ENCODE measurements around the gene SLC47A2.

The SLC47A2 gene

GRCh38 chr17:19683117-19683516 is 33.3 kb downstream of the SLC47A2 start:
- Histone ChIP-seq H3K27me3 (ENCODE audit: low read depth, low read length) (no peaks in the 10 kb centered on the region), H2AFZ (ENCODE audit: low read depth, low read length) (no peak overlapping the region), H3K9ac (ENCODE audit: low read length) (no peak overlapping the region), H3K4me2 (ENCODE audit: low read length) (no peak overlapping the region), H3K4me1 (ENCODE audit: low read length) (no peaks in the 10 kb centered on the region), H3K36me3 (replicated peaks; ENCODE audit: low read depth, low read length) (no peaks in the 10 kb centered on the region), H4K20me1 (ENCODE audit: insufficient read depth, low read length) (no peaks in the 10 kb centered on the region), H3K27ac (ENCODE audit: low read length) (no peak overlapping the region), H3K9me3 (ENCODE audit: insufficient read depth, low read length) (no peaks in the 10 kb centered on the region), H3K79me2 (ENCODE audit: low read length) (no peaks in the 10 kb centered on the region), H3K4me3 (ENCODE audit: low read length) (no peak overlapping the region)
- no peak for TF ChIP-seq EZH2phosphoT487 (IDR thresholded peaks at IDR 0.05; ENCODE audit: low read depth)
- TF ChIP-seq, protein P1, sequence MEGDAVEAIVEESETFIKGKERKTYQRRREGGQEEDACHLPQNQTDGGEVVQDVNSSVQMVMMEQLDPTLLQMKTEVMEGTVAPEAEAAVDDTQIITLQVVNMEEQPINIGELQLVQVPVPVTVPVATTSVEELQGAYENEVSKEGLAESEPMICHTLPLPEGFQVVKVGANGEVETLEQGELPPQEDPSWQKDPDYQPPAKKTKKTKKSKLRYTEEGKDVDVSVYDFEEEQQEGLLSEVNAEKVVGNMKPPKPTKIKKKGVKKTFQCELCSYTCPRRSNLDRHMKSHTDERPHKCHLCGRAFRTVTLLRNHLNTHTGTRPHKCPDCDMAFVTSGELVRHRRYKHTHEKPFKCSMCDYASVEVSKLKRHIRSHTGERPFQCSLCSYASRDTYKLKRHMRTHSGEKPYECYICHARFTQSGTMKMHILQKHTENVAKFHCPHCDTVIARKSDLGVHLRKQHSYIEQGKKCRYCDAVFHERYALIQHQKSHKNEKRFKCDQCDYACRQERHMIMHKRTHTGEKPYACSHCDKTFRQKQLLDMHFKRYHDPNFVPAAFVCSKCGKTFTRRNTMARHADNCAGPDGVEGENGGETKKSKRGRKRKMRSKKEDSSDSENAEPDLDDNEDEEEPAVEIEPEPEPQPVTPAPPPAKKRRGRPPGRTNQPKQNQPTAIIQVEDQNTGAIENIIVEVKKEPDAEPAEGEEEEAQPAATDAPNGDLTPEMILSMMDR (IDR thresholded peaks at IDR 0.05; ENCODE audit: low read depth, low read length): no peak

GRCh38 chr17:19678581-19679453 is 37.6 kb downstream of the SLC47A2 start:
- Histone ChIP-seq H3K4me1 (ENCODE audit: low read length) (no peaks in the 10 kb centered on the region), H3K9ac (ENCODE audit: low read length) (no peak overlapping the region), H3K4me2 (ENCODE audit: low read length) (no peak overlapping the region), H3K36me3 (replicated peaks; ENCODE audit: low read depth, low read length) (no peaks in the 10 kb centered on the region), H3K27me3 (ENCODE audit: low read depth, low read length) (no peaks in the 10 kb centered on the region), H4K20me1 (ENCODE audit: insufficient read depth, low read length) (no peaks in the 10 kb centered on the region), H3K79me2 (ENCODE audit: low read length) (no peaks in the 10 kb centered on the region), H3K4me3 (ENCODE audit: low read length) (no peak overlapping the region), H2AFZ (ENCODE audit: low read depth, low read length) (no peak overlapping the region), H3K9me3 (ENCODE audit: insufficient read depth, low read length) (no peaks in the 10 kb centered on the region), H3K27ac (ENCODE audit: low read length) (no peak overlapping the region)
- TF ChIP-seq EZH2phosphoT487 (IDR thresholded peaks at IDR 0.05; ENCODE audit: low read depth): no peak
- TF ChIP-seq, protein P1 (IDR thresholded peaks at IDR 0.05; ENCODE audit: low read depth, low read length): no peak

DNA sequence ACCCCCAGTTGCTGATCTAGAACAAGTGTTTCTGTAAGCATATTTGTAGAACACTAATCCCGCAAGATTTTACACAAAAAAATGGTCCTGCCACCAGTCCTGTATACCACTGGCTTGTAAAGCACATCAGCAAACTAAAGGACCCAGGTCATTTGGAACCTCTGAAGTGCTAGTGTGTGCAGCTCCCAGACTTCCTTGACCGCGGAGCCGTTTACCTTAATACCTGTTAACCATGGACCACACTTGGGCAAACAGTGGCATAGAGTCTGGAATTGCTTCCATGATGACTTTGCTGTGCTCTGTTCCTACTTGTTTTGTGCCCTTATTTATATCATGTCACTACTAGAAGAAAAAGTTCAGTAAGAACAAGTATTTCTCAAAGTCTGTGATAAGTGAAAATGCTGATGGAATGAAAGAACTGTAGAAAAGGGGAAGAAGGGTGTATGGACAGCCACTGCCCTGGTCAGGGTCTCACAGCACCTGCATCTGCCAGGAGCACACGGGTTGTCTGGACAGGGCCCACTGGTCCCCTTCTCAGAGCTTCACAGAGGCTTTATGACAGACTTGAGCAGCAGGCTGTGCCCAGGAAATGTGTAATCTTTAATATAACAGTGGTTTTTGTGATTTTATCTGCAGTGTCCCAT is 38.5 kb downstream of the SLC47A2 start:
- Histone ChIP-seq H3K79me2 (ENCODE audit: low read length) (no peaks in the 10 kb centered on the region), H3K4me3 (ENCODE audit: low read length) (no peak overlapping the region), H3K9me3 (ENCODE audit: insufficient read depth, low read length) (no peaks in the 10 kb centered on the region), H3K27ac (ENCODE audit: low read length) (no peak overlapping the region), H3K9ac (ENCODE audit: low read length) (no peak overlapping the region), H4K20me1 (ENCODE audit: insufficient read depth, low read length) (no peaks in the 10 kb centered on the region), H3K4me1 (ENCODE audit: low read length) (no peaks in the 10 kb centered on the region), H3K36me3 (replicated peaks; ENCODE audit: low read depth, low read length) (no peaks in the 10 kb centered on the region), H3K4me2 (ENCODE audit: low read length) (no peak overlapping the region), H2AFZ (ENCODE audit: low read depth, low read length) (no peak overlapping the region), H3K27me3 (ENCODE audit: low read depth, low read length) (no peaks in the 10 kb centered on the region)
- TF ChIP-seq, protein P1 (IDR thresholded peaks at IDR 0.05; ENCODE audit: low read depth, low read length): no peak
- TF ChIP-seq EZH2phosphoT487 (IDR thresholded peaks at IDR 0.05; ENCODE audit: low read depth): no peak

DNA sequence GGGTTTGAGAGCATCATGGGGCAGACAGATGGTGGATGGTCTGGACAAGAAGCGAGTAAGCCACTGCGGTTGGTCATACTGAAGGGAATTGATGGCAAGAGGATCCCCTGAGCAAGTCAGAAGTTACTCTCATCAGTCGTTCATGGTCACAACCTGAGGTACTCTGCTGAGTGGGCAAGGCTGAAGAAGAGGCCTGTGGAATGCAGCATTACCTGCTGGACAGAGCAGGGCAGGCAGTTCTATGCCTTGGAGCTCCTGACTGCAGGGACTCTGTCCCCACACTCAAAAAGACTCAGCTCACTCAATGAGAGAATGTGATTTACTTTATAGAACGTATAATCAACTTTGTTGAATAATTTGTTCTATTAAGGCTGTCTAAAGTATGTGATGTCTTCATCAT is 39.5 kb downstream of the SLC47A2 start:
- H3K79me2 ChIP-seq (ENCODE audit: low read length): no peaks in the 10 kb centered on the region

More for the DNA sequence above, 39.5 kb downstream of the SLC47A2 start:
- no peak for TF ChIP-seq EZH2phosphoT487 (IDR thresholded peaks at IDR 0.05; ENCODE audit: low read depth)
- TF ChIP-seq, protein P1 (IDR thresholded peaks at IDR 0.05; ENCODE audit: low read depth, low read length): no peak
- no peaks in the 10 kb centered on the region for H4K20me1 ChIP-seq (ENCODE audit: insufficient read depth, low read length)
- no peak overlapping the region for H3K9ac ChIP-seq (ENCODE audit: low read length)
- no peaks in the 10 kb centered on the region for H3K27me3 ChIP-seq (ENCODE audit: low read depth, low read length)
- no peaks in the 10 kb centered on the region for H3K4me1 ChIP-seq (ENCODE audit: low read length)
- no peak overlapping the region for H3K4me2 ChIP-seq (ENCODE audit: low read length)
- no peak overlapping the region for H2AFZ ChIP-seq (ENCODE audit: low read depth, low read length)
- H3K4me3 ChIP-seq (ENCODE audit: low read length): no peak overlapping the region
- no peak overlapping the region for H3K27ac ChIP-seq (ENCODE audit: low read length)
- H3K36me3 ChIP-seq (replicated peaks; ENCODE audit: low read depth, low read length): no peaks in the 10 kb centered on the region
- no peaks in the 10 kb centered on the region for H3K9me3 ChIP-seq (ENCODE audit: insufficient read depth, low read length)
